IMR-90 (cell line): Measurements from ENCODE around the gene SUPT16H. TPM values are rescaled to one million over a fixed set of nuclear protein-coding genes. Genes with fewer than 3 reads are reported as not detected.

Experiments
- ATAC-seq: fragments of 200-7000 bp; cut with Tn5 transposase; 2 replicates; pipeline ENCODE4 v1.9.1; 2020; ENCODE audit warnings: low read depth, mild to moderate bottlenecking, moderate library complexity
- BruUV-seq: library from RNA; stranded (reverse); fragments of 400-500 nt; replicated peaks from 2 replicates; lab custom pipeline; 2021; lab: Mats Ljungman, UMichigan
- CTCF ChIA-PET: fragments of 300-600 bp; formaldehyde crosslinking; extraction: SDS; loops from one replicate; lab custom pipeline; 2021; ENCODE audit warnings: antibody characterized with exemption; lab: Yijun Ruan, JAX
- POLR2A ChIA-PET: fragments of 300-600 bp; sonication (Branson Sonifier 250); formaldehyde crosslinking; loops from one replicate; lab custom pipeline; 2022; ENCODE audit warnings: antibody characterized with exemption; ENCODE audit not compliant: unreplicated experiment; lab: Charles Lee
- DNase-seq: peaks from one replicate; pipeline ENCODE4 v3.0.0; 2013
- H2AFZ ChIP-seq: replicated peaks from 2 replicates; pipeline ENCODE3; 2013; ENCODE audit warnings: low read length, mild to moderate bottlenecking; ENCODE audit not compliant: poor library complexity
- H2AK5ac ChIP-seq: 2 replicates; pipeline ENCODE4 v1.6.1; 2013; ENCODE audit warnings: low read depth, low read length, inconsistent platforms
- H2AK9ac ChIP-seq: replicated peaks from 2 replicates; pipeline ENCODE3; 2013; ENCODE audit warnings: mild to moderate bottlenecking, low read depth, low read length, moderate library complexity; ENCODE audit not compliant: poor library complexity
- H2BK120ac ChIP-seq: 2 replicates; pipeline ENCODE4 v1.6.1; 2013; ENCODE audit warnings: low read depth, low read length, inconsistent platforms
- H2BK15ac ChIP-seq: 3 replicates; pipeline ENCODE4 v1.6.1; 2013; ENCODE audit warnings: low read depth, low read length, inconsistent platforms
- H2BK20ac ChIP-seq: 2 replicates; pipeline ENCODE4 v1.6.1; 2013; ENCODE audit warnings: low read depth, mild to moderate bottlenecking, inconsistent platforms, low read length, moderate library complexity
- H2BK5ac ChIP-seq: 2 replicates; pipeline ENCODE4 v1.6.1; 2013; ENCODE audit warnings: mild to moderate bottlenecking, low read depth, low read length, inconsistent platforms; ENCODE audit not compliant: poor library complexity, severe bottlenecking
- H3K14ac ChIP-seq: replicated peaks from 2 replicates; pipeline ENCODE4 v1.6.1; 2013; ENCODE audit warnings: low read depth, low read length, inconsistent platforms
- H3K18ac ChIP-seq: 2 replicates; pipeline ENCODE4 v1.6.1; 2013; ENCODE audit warnings: low read depth, low read length, control low read depth
- H3K23ac ChIP-seq: 2 replicates; pipeline ENCODE4 v1.6.1; 2013; ENCODE audit warnings: low read depth, low read length, inconsistent platforms
- H3K27ac ChIP-seq: 2 replicates; pipeline ENCODE4 v1.5.1; 2013; ENCODE audit warnings: mild to moderate bottlenecking, control low read depth, low read length; ENCODE audit not compliant: insufficient read depth
- H3K27me3 ChIP-seq: 2 replicates; pipeline ENCODE4 v1.6.1; 2013; ENCODE audit warnings: low read length; ENCODE audit not compliant: control insufficient read depth, insufficient read depth
- H3K36me3 ChIP-seq: 2 replicates; pipeline ENCODE4 v1.6.1; 2013; ENCODE audit warnings: low read length, mixed read lengths; ENCODE audit not compliant: control insufficient read depth, insufficient read depth
- H3K4ac ChIP-seq: 2 replicates; pipeline ENCODE4 v1.6.1; 2013; ENCODE audit warnings: low read depth, low read length, inconsistent platforms
- H3K4me1 ChIP-seq: 2 replicates; pipeline ENCODE4 v1.6.1; 2013; ENCODE audit warnings: low read length, mixed read lengths; ENCODE audit not compliant: control insufficient read depth, insufficient read depth
- H3K4me2 ChIP-seq: 2 replicates; pipeline ENCODE4 v1.6.1; 2013; ENCODE audit warnings: low read depth, mild to moderate bottlenecking, control low read depth, low read length, moderate library complexity
- H3K4me3 ChIP-seq: 2 replicates; pipeline ENCODE4 v1.5.1; 2013; ENCODE audit warnings: low read depth, mild to moderate bottlenecking, control low read depth, low read length, moderate library complexity; ENCODE audit not compliant: insufficient read depth
- H3K56ac ChIP-seq: 2 replicates; pipeline ENCODE4 v1.6.1; 2013; ENCODE audit warnings: low read length, inconsistent platforms; ENCODE audit not compliant: insufficient read depth; ENCODE audit errors: extremely low read depth
- H3K79me1 ChIP-seq, 2 experiments: 2 replicates each; pipeline ENCODE4 v1.6.1; 2013; ENCODE audit warnings: low read length in 2 of 2, inconsistent platforms in 1 of 2, low read depth in 1 of 2
- H3K9ac ChIP-seq: 2 replicates; pipeline ENCODE4 v1.6.1; 2013; ENCODE audit warnings: low read depth, low read length, control low read depth
- H3K9me1 ChIP-seq: 2 replicates; pipeline ENCODE4 v1.6.1; 2013; ENCODE audit warnings: low read length, inconsistent platforms; ENCODE audit not compliant: insufficient read depth
- H3K9me3 ChIP-seq: 2 replicates; pipeline ENCODE4 v1.6.1; 2013; ENCODE audit warnings: low read length; ENCODE audit not compliant: control insufficient read depth, insufficient read depth
- H4K20me1 ChIP-seq: 2 replicates; pipeline ENCODE4 v1.6.1; 2013; ENCODE audit warnings: low read length, inconsistent platforms; ENCODE audit not compliant: insufficient read depth
- H4K5ac ChIP-seq: 2 replicates; pipeline ENCODE4 v1.6.1; 2013; ENCODE audit warnings: mild to moderate bottlenecking, low read depth, low read length, control low read depth
- H4K8ac ChIP-seq, 2 experiments: 2 replicates each; pipeline ENCODE4 v1.6.1; 2013; ENCODE audit warnings: low read depth in 2 of 2, low read length in 2 of 2, control low read depth in 1 of 2, inconsistent platforms in 1 of 2
- H4K91ac ChIP-seq: 2 replicates; pipeline ENCODE4 v1.6.1; 2013; ENCODE audit warnings: low read depth, low read length, inconsistent platforms; ENCODE audit not compliant: insufficient read depth
- BHLHE40 ChIP-seq: fragments of 150-350 bp; IDR thresholded peaks from 2 replicates; pipeline ENCODE4 v1.6.1; 2016; ENCODE audit warnings: mild to moderate bottlenecking, low read depth, low read length
- CEBPB ChIP-seq: IDR thresholded peaks from 2 replicates; pipeline ENCODE4 v1.6.1; 2012; ENCODE audit warnings: low read depth, low read length, improper control_type of control experiment
- CHD1 ChIP-seq: IDR thresholded peaks from 2 replicates; pipeline ENCODE4 v1.6.1; 2012; ENCODE audit warnings: low read depth, low read length, improper control_type of control experiment
- CTCF ChIP-seq: conservative IDR thresholded peaks from 2 replicates; pipeline ENCODE4 v1.5.1; 2012; ENCODE audit warnings: mild to moderate bottlenecking, low read depth, low read length, improper control_type of control experiment
- ELK1 ChIP-seq: fragments of 150-350 bp; IDR thresholded peaks from 2 replicates; pipeline ENCODE4 v1.6.1; 2016; ENCODE audit warnings: low read depth, mild to moderate bottlenecking, low read length, moderate library complexity, borderline replicate concordance
- FOS ChIP-seq: fragments of 150-350 bp; IDR thresholded peaks from 2 replicates; pipeline ENCODE4 v1.6.1; 2016; ENCODE audit warnings: low read depth, low read length
- MAFK ChIP-seq: IDR thresholded peaks from 2 replicates; pipeline ENCODE4 v1.6.1; 2012; ENCODE audit warnings: low read depth, low read length, improper control_type of control experiment
- MAZ ChIP-seq: IDR thresholded peaks from 2 replicates; pipeline ENCODE4 v1.6.1; 2012; ENCODE audit warnings: low read depth, mild to moderate bottlenecking, low read length, improper control_type of control experiment, moderate library complexity, borderline replicate concordance
- MXI1 ChIP-seq: IDR thresholded peaks from 2 replicates; pipeline ENCODE4 v1.6.1; 2012; ENCODE audit warnings: low read depth, mild to moderate bottlenecking, low read length, moderate library complexity, borderline replicate concordance
- NFE2L2 ChIP-seq: fragments of 150-350 bp; IDR thresholded peaks from 2 replicates; pipeline ENCODE4 v1.6.1; 2016; ENCODE audit warnings: low read depth, mild to moderate bottlenecking, low read length
- POLR2A ChIP-seq: IDR thresholded peaks from 2 replicates; pipeline ENCODE4 v1.6.1; 2012; ENCODE audit warnings: mild to moderate bottlenecking, low read depth, low read length
- RAD21 ChIP-seq: IDR thresholded peaks from 2 replicates; pipeline ENCODE4 v1.6.1; 2012; ENCODE audit warnings: low read length, improper control_type of control experiment
- RCOR1 ChIP-seq: IDR thresholded peaks from 2 replicates; pipeline ENCODE4 v1.6.1; 2012; ENCODE audit warnings: mild to moderate bottlenecking, low read length, improper control_type of control experiment; ENCODE audit not compliant: insufficient replicate concordance
- RFX5 ChIP-seq: IDR thresholded peaks from 2 replicates; pipeline ENCODE4 v1.8.0; 2012; ENCODE audit warnings: low read depth, mild to moderate bottlenecking, low read length, moderate library complexity
- SMC3 ChIP-seq: fragments of 150-350 bp; IDR thresholded peaks from 2 replicates; pipeline ENCODE4 v1.6.1; 2016; ENCODE audit warnings: low read depth, mild to moderate bottlenecking, antibody characterized with exemption, low read length, moderate library complexity
- USF2 ChIP-seq: fragments of 150-350 bp; IDR thresholded peaks from 2 replicates; pipeline ENCODE4 v1.6.1; 2017; ENCODE audit warnings: mild to moderate bottlenecking, antibody characterized with exemption, low read length, low read depth
- WGBS, 2 experiments: methylation state at CpG; one replicate each; pipeline versions ENCODE4 v1.1.5 to v1.1.7; 2013; ENCODE audit warnings: missing lambda C conversion rate in 2 of 2; ENCODE audit not compliant: insufficient read length in 1 of 2; ENCODE audit errors: extremely low coverage in 2 of 2; 5-methylcytosine and 5-hydroxymethylcytosine counted together
- dilution Hi-C: fragments of 300-500 bp; cut with HindIII; formaldehyde crosslinking; loops from one replicate; pipeline ENCODE4 v1.14.3; 2018; ENCODE audit warnings: low sequenced_read_pairs; ENCODE audit not compliant: unreplicated experiment
- in situ Hi-C: fragments of 300-500 bp; cut with MboI; formaldehyde crosslinking; loops from 3 replicates; pipeline ENCODE4 v1.14.3; 2019; ENCODE audit warnings: low sequenced_read_pairs, inconsistent platforms, mixed read lengths
- intact Hi-C: fragments of 100-400 bp; cut with micrococcal nuclease; formaldehyde crosslinking; loops from 2 replicates; pipeline ENCODE4 v1.10.0; 2022
- polyA plus RNA-seq, 3 experiments: library from polyadenylated mRNA; depleted of rRNA; stranded (reverse); fragments of >200 nt; gene quantifications; 2 replicates each; pipeline ENCODE4 v1.2.3, GENCODE V29; 2012; ENCODE audit warnings: low replicate concordance in 1 of 3
- total RNA-seq: library from RNA; depleted of rRNA; stranded (reverse); fragments of >200 nt; gene quantifications from 2 replicates; pipeline ENCODE4 v1.2.3, GENCODE V29; 2012

Gene SUPT16H
- total and polyA plus RNA-seq, 2 of the 4 experiments (the other 2 are of a cell fraction) = 50.6 to 103 TPM

GRCh38 chr14:21320913-21321312, 62.9 kb downstream of the SUPT16H start:
- dilution Hi-C loops = no loop called here
- H3K23ac ChIP-seq = no peak overlapping the region
- H3K36me3 ChIP-seq = no peaks in the 10 kb centered on the region

More at GRCh38 chr14:21320913-21321312, 62.9 kb downstream of the SUPT16H start:
- no peak overlapping the region for H2BK5ac ChIP-seq
- H3K4me2 ChIP-seq = no peak overlapping the region
- H3K27ac ChIP-seq = no peak overlapping the region
- H2AFZ ChIP-seq = no peak overlapping the region
- no peak overlapping the region for H2AK9ac ChIP-seq
- in situ Hi-C loops = no loop called here
- ChIA-PET CTCF (no interaction called here), POLR2A (interaction anchor here (0.6 kb wide), 1 partner anchor 22 kb away, joined by 3 read pairs; no protein-coding TSS in a partner anchor)
- no CpG with 5 or more reads among the region's 2 CpGs for WGBS, 2 experiments
- ATAC-seq (no peak), DNase-seq (no peak)
- no peak overlapping the region for H3K4ac ChIP-seq
- peaks cover 38% of the 10 kb centered on the region for H3K27me3 ChIP-seq
- no peak overlapping the region for H3K14ac ChIP-seq
- H3K4me1 ChIP-seq = no peaks in the 10 kb centered on the region
- H4K91ac ChIP-seq = no peak overlapping the region
- H4K8ac ChIP-seq = no peak overlapping the region
- TF ChIP-seq FOS (no peak), MXI1 (no peak), CEBPB (no peak), ELK1 (no peak), RCOR1 (no peak), CHD1 (no peak), MAZ (no peak), USF2 (no peak), RAD21 (no peak), RFX5 (no peak), NFE2L2 (no peak), POLR2A (no peak), MAFK (no peak), CTCF (no peak), BHLHE40 (no peak), SMC3 (no peak)
- no peak overlapping the region for H3K4me3 ChIP-seq
- no peaks in the 10 kb centered on the region for H4K20me1 ChIP-seq
- H3K18ac ChIP-seq = no peak overlapping the region
- no peak overlapping the region for H4K5ac ChIP-seq
- H2BK20ac ChIP-seq = no peak overlapping the region
- no peak overlapping the region for H2BK15ac ChIP-seq
- no peak overlapping the region for H2BK120ac ChIP-seq
- intact Hi-C loops = no loop called here
- no peaks in the 10 kb centered on the region for H3K79me1 ChIP-seq
- no TSS peak for BruUV-seq
- H2AK5ac ChIP-seq = no peak overlapping the region
- H3K9me1 ChIP-seq = no peaks in the 10 kb centered on the region
- no peak overlapping the region for H3K9ac ChIP-seq
- no peaks in the 10 kb centered on the region for H3K9me3 ChIP-seq
- no peak overlapping the region for H3K56ac ChIP-seq
